Naive thymus-derived CD4-positive, alpha-beta T cell (primary cell): ENCODE data around the gene APPBP2. TPM values are rescaled to one million over a fixed set of nuclear protein-coding genes. Genes with fewer than 3 reads are reported as not detected.
"Not testable (repeated sequence)": the region's sequence is repeated elsewhere in the genome, so short reads cannot be mapped to it uniquely, and the experiment has no call there.

ENCODE experiments used
- ATAC-seq: fragments of 150-1000 bp; cut with Tn5 transposase; 2 replicates; pipeline ENCODE4 v1.10.0; 2021; ENCODE audit warnings: mild to moderate bottlenecking, moderate library complexity
- CTCF ChIA-PET: fragments of 350-600 bp; sonication (Branson Sonifier 250); formaldehyde crosslinking; loops from one replicate; lab custom pipeline; 2021; ENCODE audit warnings: antibody characterized with exemption; lab: Charles Lee
- POLR2A ChIA-PET: fragments of 350-600 bp; sonication (Branson Sonifier 250); formaldehyde crosslinking; loops from one replicate; lab custom pipeline; 2021; ENCODE audit warnings: antibody characterized with exemption, inconsistent platforms; lab: Charles Lee
- DNase-seq, 9 donors: peaks; one replicate each; pipeline versions ENCODE4 v3.0.0 to v3.0.0-alpha.2; 2020 to 2022; ENCODE audit warnings: mixed read lengths in 1 of 9
- H3K27ac ChIP-seq: one replicate; pipeline ENCODE4 v1.7.0; 2013; ENCODE audit warnings: mild to moderate bottlenecking, low read depth, low read length, moderate library complexity
- H3K27me3 ChIP-seq, 2 donors: one replicate each; pipeline ENCODE4 v1.7.0; 2013; ENCODE audit warnings: low read length in 2 of 2, mild to moderate bottlenecking in 2 of 2, moderate library complexity in 2 of 2; ENCODE audit not compliant: control insufficient read depth in 2 of 2, insufficient read depth in 2 of 2
- H3K36me3 ChIP-seq, 3 experiments: 1 replicate in 2 of 3; 2 replicates in 1 of 3; pipeline ENCODE4 v1.7.0; 2013; ENCODE audit warnings: low read length in 3 of 3, mild to moderate bottlenecking in 3 of 3, moderate library complexity in 1 of 3; ENCODE audit not compliant: insufficient read depth in 3 of 3, control insufficient read depth in 2 of 3
- H3K4me1 ChIP-seq, 2 donors: one replicate each; pipeline ENCODE4 v1.7.0; 2013; ENCODE audit warnings: low read length in 2 of 2, mild to moderate bottlenecking in 2 of 2, moderate library complexity in 1 of 2; ENCODE audit not compliant: control insufficient read depth in 2 of 2, insufficient read depth in 2 of 2
- H3K4me3 ChIP-seq: 2 replicates; pipeline ENCODE4 v1.7.0; 2013; ENCODE audit warnings: mild to moderate bottlenecking, low read length
- H3K9me3 ChIP-seq, 3 experiments: 1 replicate in 2 of 3; 2 replicates in 1 of 3; pipeline ENCODE4 v1.7.0; 2013; ENCODE audit warnings: low read length in 3 of 3; ENCODE audit not compliant: control insufficient read depth in 2 of 3
- H3K27ac Mint-ChIP-seq, 9 donors: one replicate each; pipeline ENCODE4 v1.8.0; 2020 to 2022; ENCODE audit warnings: mixed read lengths in 9 of 9, mild to moderate bottlenecking in 8 of 9, moderate library complexity in 5 of 9, inconsistent platforms in 2 of 9
- H3K27me3 Mint-ChIP-seq, 5 donors: one replicate each; pipeline ENCODE4 v1.8.0; 2021 to 2022; ENCODE audit warnings: mixed read lengths in 5 of 5, mild to moderate bottlenecking in 1 of 5
- H3K36me3 Mint-ChIP-seq, 5 donors: one replicate each; pipeline ENCODE4 v1.8.0; 2020 to 2022; ENCODE audit warnings: mixed read lengths in 5 of 5, mild to moderate bottlenecking in 3 of 5, inconsistent platforms in 1 of 5
- H3K4me1 Mint-ChIP-seq, 7 donors: one replicate each; pipeline ENCODE4 v1.8.0; 2020 to 2022; ENCODE audit warnings: mixed read lengths in 7 of 7, mild to moderate bottlenecking in 3 of 7, inconsistent platforms in 1 of 7
- H3K4me3 Mint-ChIP-seq, 10 donors: one replicate each; pipeline ENCODE4 v1.8.0; 2020 to 2022; ENCODE audit warnings: mild to moderate bottlenecking in 10 of 10, mixed read lengths in 10 of 10, moderate library complexity in 6 of 10, inconsistent platforms in 2 of 10
- H3K9me3 Mint-ChIP-seq, 11 donors: one replicate each; pipeline ENCODE4 v1.8.0; 2020 to 2022; ENCODE audit warnings: mixed read lengths in 11 of 11, mild to moderate bottlenecking in 4 of 11, inconsistent platforms in 1 of 11, moderate library complexity in 1 of 11
- intact Hi-C, 2 donors: fragments of 100-400 bp; cut with micrococcal nuclease; formaldehyde crosslinking; loops; one replicate each; pipeline ENCODE4 v1.15.1; 2023
- polyA plus RNA-seq, 2 donors: library from polyadenylated mRNA; unstranded; fragments of 300-500 nt; fragmentation: Illumina TruSeq; gene quantifications; one replicate each; pipeline ENCODE4 v1.2.3, GENCODE V29; 2021
- total RNA-seq, 6 experiments: library from RNA in 5 of 6; stranded (reverse) in 5 of 6; gene quantifications; 1 replicate in 5 of 6; 2 replicates in 1 of 6; pipeline ENCODE4 v1.2.3 and lab custom pipeline; 2021 to 2026

APPBP2 gene
- total and polyA plus RNA-seq, 7 experiments from 2014 or later, result 23.4 to 47.5 (median 29.0) TPM

GRCh38 chr17:60552255-60552654, 26.2 kb upstream of the APPBP2 start:
- peaks cover 0 to 17% (median 5%) of the 10 kb centered on the region in 11 donors for H3K9me3 Mint-ChIP-seq
- DNase-seq, H3K9me3 ChIP-seq, H3K27ac Mint-ChIP-seq, H3K27me3 ChIP-seq, H3K4me3 ChIP-seq, H3K4me1 Mint-ChIP-seq, H3K4me3 Mint-ChIP-seq, intact Hi-C loops, CTCF ChIA-PET, H3K27ac ChIP-seq, H3K4me1 ChIP-seq, ATAC-seq, H3K27me3 Mint-ChIP-seq, H3K36me3 ChIP-seq, H3K36me3 Mint-ChIP-seq, POLR2A ChIA-PET: not testable (repeated sequence)

DNA sequence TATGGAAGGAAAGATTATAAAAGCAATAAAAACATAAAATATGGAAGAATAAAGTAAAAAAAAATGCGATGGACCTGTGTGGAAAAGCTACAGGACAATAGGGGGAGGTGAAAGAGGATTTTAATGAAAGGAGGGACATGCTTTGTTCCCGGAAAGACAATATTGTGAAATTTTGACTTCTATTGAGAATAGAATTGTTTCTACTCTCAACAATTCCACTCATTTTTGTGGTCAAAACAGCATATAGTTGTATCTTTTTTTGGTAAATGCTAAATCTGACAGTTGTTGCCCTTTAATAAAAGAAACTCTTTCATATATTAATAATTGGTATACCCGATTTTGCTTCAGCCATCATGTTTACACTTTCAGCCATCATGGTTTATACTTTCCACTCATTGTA, 22.9 kb upstream of the APPBP2 start:
- CTCF ChIA-PET, result no interaction called here
- no peak for ATAC-seq
- intact Hi-C loops, result no loop called here
- no peaks in the 10 kb centered on the region for H3K4me1 Mint-ChIP-seq
- no peak overlapping the region for H3K27ac Mint-ChIP-seq
- peaks cover 0 to 7% (median 0%) of the 10 kb centered on the region in 5 donors for H3K36me3 Mint-ChIP-seq
- Histone ChIP-seq H3K4me1 (no peaks in the 10 kb centered on the region), H3K9me3 (no peaks in the 10 kb centered on the region), H3K27ac (no peak overlapping the region), H3K4me3 (no peak overlapping the region), H3K36me3 (no peaks in the 10 kb centered on the region), H3K27me3 (no peaks in the 10 kb centered on the region)
- POLR2A ChIA-PET, result no interaction called here
- H3K4me3 Mint-ChIP-seq, result no peak overlapping the region
- peaks cover 0 to 8% (median 0%) of the 10 kb centered on the region in 11 donors for H3K9me3 Mint-ChIP-seq
- H3K27me3 Mint-ChIP-seq, result no peaks in the 10 kb centered on the region
- DNase-seq, result no peak

DNA sequence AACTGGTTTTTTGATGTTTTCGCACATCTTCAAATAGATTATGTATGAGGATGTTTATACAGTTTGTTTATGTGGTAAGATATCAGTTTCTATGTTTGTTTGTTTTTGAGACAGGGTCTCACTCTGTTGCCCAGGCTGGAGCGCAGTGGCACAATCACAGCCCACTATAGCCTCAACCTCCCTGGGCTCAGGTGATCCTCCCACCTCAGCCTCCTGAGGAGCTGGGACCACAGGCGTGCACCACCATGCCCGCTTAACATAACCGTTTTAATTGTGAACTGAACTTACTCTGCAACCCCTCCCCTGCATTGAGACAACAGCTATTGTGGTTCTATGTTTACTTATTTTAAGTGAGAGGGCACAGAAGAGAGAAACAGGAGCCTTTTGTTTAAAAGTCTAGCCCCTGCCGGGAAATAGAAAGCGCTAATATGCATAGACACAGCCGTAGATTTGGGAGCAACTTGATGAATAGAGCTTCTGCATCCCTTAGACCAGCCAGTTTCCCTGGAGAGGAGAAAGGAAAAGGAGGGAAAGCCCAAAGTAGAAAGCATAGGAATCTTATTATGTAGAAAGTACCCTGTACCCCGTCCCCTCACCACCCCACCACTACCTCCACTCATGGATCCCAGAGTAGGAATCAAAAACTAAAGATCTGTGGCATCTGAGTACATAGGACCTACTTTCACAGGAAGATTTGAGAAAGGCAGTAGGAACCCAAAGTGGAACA, 19.6 kb upstream of the APPBP2 start:
- H3K9me3 Mint-ChIP-seq, result peaks cover 0 to 4% (median 0%) of the 10 kb centered on the region in 11 donors
- H3K36me3 Mint-ChIP-seq, result peaks cover 0 to 4% (median 0%) of the 10 kb centered on the region in 5 donors
- H3K4me1 Mint-ChIP-seq, result no peaks in the 10 kb centered on the region
- ChIA-PET POLR2A (no interaction called here), CTCF (no interaction called here)
- ATAC-seq (no peak), DNase-seq (no peak)
- Histone ChIP-seq H3K4me3 (no peak overlapping the region), H3K9me3 (no peaks in the 10 kb centered on the region), H3K27ac (no peak overlapping the region), H3K36me3 (no peaks in the 10 kb centered on the region), H3K27me3 (no peaks in the 10 kb centered on the region), H3K4me1 (no peaks in the 10 kb centered on the region)
- intact Hi-C loops, result no loop called here
- H3K4me3 Mint-ChIP-seq, result no peak overlapping the region
- H3K27ac Mint-ChIP-seq, result no peak overlapping the region
- H3K27me3 Mint-ChIP-seq, result no peaks in the 10 kb centered on the region

- Mint-ChIP-seq H3K27me3 (peaks cover 0 to 5% (median 0%) of the 10 kb centered on the region in 5 donors), H3K36me3 (no peaks in the 10 kb centered on the region), H3K27ac (no peak overlapping the region), H3K4me1 (no peaks in the 10 kb centered on the region), H3K9me3 (no peaks in the 10 kb centered on the region), H3K4me3 (no peak overlapping the region)
- H3K36me3 ChIP-seq, result no peaks in the 10 kb centered on the region
- H3K27ac ChIP-seq, result no peak overlapping the region
- no peaks in the 10 kb centered on the region for H3K27me3 ChIP-seq
- H3K9me3 ChIP-seq, result no peaks in the 10 kb centered on the region
- intact Hi-C loops, result no loop called here
- no peak for ATAC-seq
- POLR2A ChIA-PET, result interaction anchor here (0.5 kb wide), 1 partner anchor 19 kb away, joined by 3 read pairs; no protein-coding TSS in a partner anchor
- DNase-seq, result no peak
- no peak overlapping the region for H3K4me3 ChIP-seq
- no peaks in the 10 kb centered on the region for H3K4me1 ChIP-seq
- CTCF ChIA-PET, result no interaction called here
Observed at GRCh38 chr17:60542071-60542470, 16.0 kb upstream of the APPBP2 start.

DNA sequence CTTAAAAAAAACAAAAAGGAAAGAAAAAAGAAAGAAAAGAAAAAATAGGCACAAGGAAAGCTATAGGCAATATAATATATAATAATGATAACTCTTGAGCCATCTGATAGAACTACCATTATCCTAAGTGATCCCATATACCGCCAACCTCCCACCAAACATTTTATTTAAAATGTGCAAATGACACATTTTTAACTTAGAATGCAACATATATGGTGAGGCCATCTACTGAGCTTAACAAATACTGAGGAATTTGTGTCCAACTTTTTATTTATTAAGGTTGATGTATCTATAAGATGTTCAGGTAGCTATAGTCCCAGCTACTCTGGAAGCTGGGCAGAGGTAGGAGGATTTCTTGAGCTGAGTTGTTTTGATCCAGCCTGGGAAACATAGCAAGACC, 14.4 kb upstream of the APPBP2 start:
- ATAC-seq (no peak), DNase-seq (no peak)
- CTCF ChIA-PET, result interaction anchor here (0.6 kb wide), 1 partner anchor 9 kb away, joined by 5 read pairs; no protein-coding TSS in a partner anchor
- Histone ChIP-seq H3K4me1 (no peaks in the 10 kb centered on the region), H3K27me3 (no peaks in the 10 kb centered on the region), H3K9me3 (no peaks in the 10 kb centered on the region), H3K4me3 (no peak overlapping the region), H3K36me3 (no peaks in the 10 kb centered on the region), H3K27ac (no peak overlapping the region)
- intact Hi-C loops, result no loop called here
- H3K4me3 Mint-ChIP-seq, result no peak overlapping the region
- no peaks in the 10 kb centered on the region for H3K9me3 Mint-ChIP-seq
- peaks cover 0 to 5% (median under 1%) of the 10 kb centered on the region in 5 donors for H3K27me3 Mint-ChIP-seq
- no peaks in the 10 kb centered on the region for H3K4me1 Mint-ChIP-seq
- POLR2A ChIA-PET, result no interaction called here
- no peaks in the 10 kb centered on the region for H3K36me3 Mint-ChIP-seq
- no peak overlapping the region for H3K27ac Mint-ChIP-seq

GRCh38 chr17:60539807-60540206, 13.8 kb upstream of the APPBP2 start:
- Histone ChIP-seq H3K36me3 (no peaks in the 10 kb centered on the region), H3K4me1 (no peaks in the 10 kb centered on the region), H3K27me3 (no peaks in the 10 kb centered on the region), H3K27ac (no peak overlapping the region), H3K4me3 (no peak overlapping the region), H3K9me3 (no peaks in the 10 kb centered on the region)
- Mint-ChIP-seq H3K4me3 (no peak overlapping the region), H3K4me1 (no peaks in the 10 kb centered on the region), H3K36me3 (no peaks in the 10 kb centered on the region), H3K27me3 (peaks cover 0 to 5% (median 3%) of the 10 kb centered on the region in 5 donors), H3K27ac (no peak overlapping the region), H3K9me3 (no peaks in the 10 kb centered on the region)
- ChIA-PET CTCF (no interaction called here), POLR2A (no interaction called here)
- DNase-seq, result no peak
- ATAC-seq, result no peak
- intact Hi-C loops, result no loop called here

DNA sequence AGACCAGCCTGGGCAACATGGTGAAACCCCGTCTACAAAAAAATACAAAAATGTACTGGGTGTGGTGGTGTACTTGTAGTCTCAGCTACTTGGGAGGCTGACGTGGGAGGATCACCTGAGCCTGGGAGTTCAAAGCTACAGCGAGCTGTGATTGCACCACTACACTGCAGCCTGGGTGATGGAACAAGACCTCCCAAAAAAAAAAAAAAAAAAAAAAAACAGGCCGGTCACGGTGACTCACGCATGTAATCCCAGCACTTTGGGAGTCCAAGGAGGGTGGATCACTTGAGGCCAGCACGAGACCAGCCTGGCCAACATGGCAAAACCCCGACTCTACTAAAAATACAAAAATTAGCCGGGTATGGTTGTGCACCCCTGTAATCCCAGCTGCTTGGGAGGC, 12.7 kb upstream of the APPBP2 start:
- H3K4me3 ChIP-seq, result no peak overlapping the region
- no peaks in the 10 kb centered on the region for H3K9me3 Mint-ChIP-seq
- intact Hi-C loops, result no loop called here
- no peaks in the 10 kb centered on the region for H3K9me3 ChIP-seq
- no peak overlapping the region for H3K27ac ChIP-seq
- ATAC-seq, result no peak
- H3K4me1 Mint-ChIP-seq, result no peaks in the 10 kb centered on the region
- H3K36me3 ChIP-seq, result no peaks in the 10 kb centered on the region
- no peaks in the 10 kb centered on the region for H3K27me3 ChIP-seq
- ChIA-PET POLR2A (no interaction called here), CTCF (no interaction called here)
- H3K27me3 Mint-ChIP-seq, result peaks cover 0 to 5% (median 3%) of the 10 kb centered on the region in 5 donors
- no peak overlapping the region for H3K4me3 Mint-ChIP-seq
- H3K36me3 Mint-ChIP-seq, result no peaks in the 10 kb centered on the region
- no peak for DNase-seq
- no peak overlapping the region for H3K27ac Mint-ChIP-seq
- no peaks in the 10 kb centered on the region for H3K4me1 ChIP-seq
